HG02981 (cell line): Measurements from ENCODE around the gene ZNF521.
A peak's percentile ranks its signal among the peaks of the same experiment; 100 is the strongest.

Experiments used
- ATAC-seq: cut with Tn5 transposase; IDR thresholded peaks from one replicate; pipeline ENCODE4 v1.9.1; 2021; ENCODE audit warnings: mild to moderate bottlenecking, moderate library complexity; ENCODE audit not compliant: unreplicated experiment

ZNF521 gene

GRCh38 chr18:25351777-25352628 is at the start of gene ZNF521:
TSS of gene ZNF521 (minus strand) at chr18:25352166. CDS start at chr18:25350946, 1,220 bp downstream.
- ATAC-seq = peak; percentile 55

- ATAC-seq = no peak
Observed at GRCh38 chr18:25399554-25399953, 47.6 kb upstream of the ZNF521 start.

- no peak for ATAC-seq
Observed at GRCh38 chr18:25392192-25392591, 40.2 kb upstream of the ZNF521 start.

GRCh38 chr18:25373432-25374179 is 21.6 kb upstream of the ZNF521 start:
- ATAC-seq = no peak

- ATAC-seq = no peak
Observed at GRCh38 chr18:25370391-25370790, 18.4 kb upstream of the ZNF521 start.

GRCh38 chr18:25365242-25365641 is 13.3 kb upstream of the ZNF521 start:
- no peak for ATAC-seq

GRCh38 chr18:25364732-25365131 is 12.8 kb upstream of the ZNF521 start:
- ATAC-seq = no peak

- ATAC-seq = no peak
Observed at GRCh38 chr18:25360301-25360899, 8.4 kb upstream of the ZNF521 start.

GRCh38 chr18:25353080-25353479 is 1.1 kb upstream of the ZNF521 start:
- ATAC-seq = no peak

GRCh38 chr18:25352629-25353005 is 651 bp upstream of the ZNF521 start:
- no peak for ATAC-seq

- ATAC-seq = no peak
Observed at GRCh38 chr18:25351280-25351775, 638 bp downstream of the ZNF521 start.

GRCh38 chr18:25350489-25351251 is 1.3 kb downstream of the ZNF521 start:
- ATAC-seq = peak; percentile 40

- no peak for ATAC-seq
Observed at GRCh38 chr18:25349926-25350487, 2.0 kb downstream of the ZNF521 start.

- no peak for ATAC-seq
Observed at GRCh38 chr18:25349131-25349925, 2.6 kb downstream of the ZNF521 start.

GRCh38 chr18:25348386-25349130 is 3.4 kb downstream of the ZNF521 start:
- ATAC-seq = no peak

GRCh38 chr18:25346561-25346960 is 5.4 kb downstream of the ZNF521 start:
- no peak for ATAC-seq

GRCh38 chr18:25345081-25345866 is 6.7 kb downstream of the ZNF521 start:
- no peak for ATAC-seq

- no peak for ATAC-seq
Observed at GRCh38 chr18:25341831-25342230, 10.1 kb downstream of the ZNF521 start.
